GM23338 (cell line): ENCODE results near the gene M6PR. TPM values are rescaled to one million over a fixed set of nuclear protein-coding genes. Genes with fewer than 3 reads are reported as not detected.

Experiments
- ATAC-seq: fragments of 200-7000 bp; cut with Tn5 transposase; 3 replicates; pipeline ENCODE4 v1.9.1; 2020
- DNase-seq: peaks from one replicate; pipeline ENCODE4 v3.0.0-alpha.2; 2015; ENCODE audit warnings: low spot score
- H2AFZ ChIP-seq: fragments of 200-600 bp; sonication (generic); 2 replicates; pipeline ENCODE4 v1.8.0; 2016; ENCODE audit warnings: antibody characterized with exemption, mild to moderate bottlenecking, moderate library complexity
- H3F3A ChIP-seq: fragments of 200-600 bp; sonication (generic); replicated peaks from 2 replicates; pipeline ENCODE4 v1.8.0; 2017; ENCODE audit warnings: antibody characterized with exemption, mixed run types, low read depth
- H3K27ac ChIP-seq: fragments of 200-600 bp; sonication (generic); 2 replicates; pipeline ENCODE4 v1.6.1; 2016; ENCODE audit warnings: low read depth
- H3K27me3 ChIP-seq: fragments of 200-600 bp; sonication (generic); 2 replicates; pipeline ENCODE4 v1.8.0; 2016; ENCODE audit warnings: mild to moderate bottlenecking, mixed run types, moderate library complexity; ENCODE audit not compliant: insufficient read depth
- H3K36me3 ChIP-seq: fragments of 200-600 bp; sonication (generic); 2 replicates; pipeline ENCODE4 v1.8.0; 2016; ENCODE audit warnings: mild to moderate bottlenecking; ENCODE audit not compliant: insufficient read depth
- H3K4me1 ChIP-seq: fragments of 200-600 bp; sonication (generic); 2 replicates; pipeline ENCODE4 v1.8.0; 2016; ENCODE audit warnings: mild to moderate bottlenecking, moderate library complexity; ENCODE audit not compliant: insufficient read depth
- H3K4me2 ChIP-seq: fragments of 200-600 bp; sonication (generic); 2 replicates; pipeline ENCODE4 v1.7.1; 2017; ENCODE audit warnings: mixed run types
- H3K4me3 ChIP-seq: fragments of 200-600 bp; sonication (generic); 2 replicates; pipeline ENCODE4 v1.6.1; 2016; ENCODE audit warnings: mixed run types
- H3K79me2 ChIP-seq: fragments of 200-600 bp; sonication (generic); replicated peaks from 2 replicates; pipeline ENCODE4 v1.8.0; 2017; ENCODE audit warnings: mild to moderate bottlenecking; ENCODE audit not compliant: insufficient read depth
- H3K9me2 ChIP-seq: fragments of 200-600 bp; sonication (generic); 2 replicates; pipeline ENCODE4 v1.8.0; 2017; ENCODE audit not compliant: insufficient read depth
- H4K20me1 ChIP-seq: fragments of 200-600 bp; sonication (generic); replicated peaks from 2 replicates; pipeline ENCODE4 v1.8.0; 2017; ENCODE audit warnings: mild to moderate bottlenecking; ENCODE audit not compliant: insufficient read depth
- H3K27ac Mint-ChIP-seq: 2 replicates; pipeline ENCODE4 v1.8.0; 2020; ENCODE audit warnings: inconsistent platforms, mild to moderate bottlenecking, moderate library complexity, mixed read lengths
- H3K27me3 Mint-ChIP-seq: 3 replicates; pipeline ENCODE4 v1.8.0; 2022; ENCODE audit warnings: low read depth, mild to moderate bottlenecking, moderate library complexity, mixed read lengths, inconsistent platforms; ENCODE audit not compliant: insufficient read depth, poor library complexity
- H3K36me3 Mint-ChIP-seq: 3 replicates; pipeline ENCODE4 v1.8.0; 2021; ENCODE audit warnings: low read depth, mild to moderate bottlenecking, inconsistent platforms, moderate library complexity, mixed read lengths
- H3K4me1 Mint-ChIP-seq: 3 replicates; pipeline ENCODE4 v1.8.0; 2020; ENCODE audit warnings: mild to moderate bottlenecking, inconsistent platforms, mixed read lengths
- H3K4me3 Mint-ChIP-seq: 3 replicates; pipeline ENCODE4 v1.8.0; 2021; ENCODE audit warnings: moderate library complexity, mild to moderate bottlenecking, inconsistent platforms, mixed read lengths
- H3K9me3 Mint-ChIP-seq: 3 replicates; pipeline ENCODE4 v1.8.0; 2020; ENCODE audit warnings: moderate library complexity, mild to moderate bottlenecking, inconsistent platforms, mixed read lengths
- CREB1 ChIP-seq: fragments of 250-450 bp; sonication (Bioruptor Pico); IDR thresholded peaks from 2 replicates; pipeline ENCODE4 v1.5.0; 2020; ENCODE audit warnings: low read depth, mild to moderate bottlenecking, moderate library complexity
- CTCF ChIP-seq, 2 experiments: fragments of 200-600 bp in 1 of 2; sonication (generic) in 1 of 2; conservative IDR thresholded peaks; 2 replicates each; pipeline versions ENCODE4 v1.5.1 to v1.6.1; 2016 to 2017; ENCODE audit warnings: antibody characterized with exemption in 2 of 2, low read depth in 2 of 2, mild to moderate bottlenecking in 2 of 2, moderate library complexity in 1 of 2
- JUNB ChIP-seq: IDR thresholded peaks from one replicate; pipeline ENCODE4 v1.6.1; 2016; ENCODE audit warnings: antibody characterized with exemption; ENCODE audit not compliant: unreplicated experiment
- NANOG ChIP-seq: IDR thresholded peaks from 2 replicates; pipeline ENCODE4 v1.6.1; 2016; ENCODE audit warnings: antibody characterized with exemption, borderline replicate concordance
- REST ChIP-seq: IDR thresholded peaks from one replicate; pipeline ENCODE4 v1.6.1; 2018; ENCODE audit warnings: antibody characterized with exemption; ENCODE audit not compliant: unreplicated experiment
- STAT1 ChIP-seq: IDR thresholded peaks from one replicate; pipeline ENCODE4 v1.6.1; 2016; ENCODE audit warnings: antibody characterized with exemption; ENCODE audit not compliant: unreplicated experiment
- ZNF114 ChIP-seq: fragments of 250-450 bp; sonication (Bioruptor Pico); IDR thresholded peaks from 2 replicates; pipeline ENCODE4 v1.5.0; 2020; ENCODE audit warnings: mild to moderate bottlenecking, moderate library complexity
- ZNF331 ChIP-seq: fragments of 250-450 bp; sonication (Bioruptor Pico); IDR thresholded peaks from 2 replicates; pipeline ENCODE4 v1.5.0; 2020; ENCODE audit warnings: low read depth, mild to moderate bottlenecking, moderate library complexity
- ZNF462 ChIP-seq: fragments of 250-450 bp; sonication (Bioruptor Pico); IDR thresholded peaks from 2 replicates; pipeline ENCODE4 v1.5.0; 2020; ENCODE audit warnings: mild to moderate bottlenecking, moderate library complexity
- polyA plus RNA-seq: library from polyadenylated mRNA; unstranded; fragments of >200 nt; fragmentation: Nextera tagmentation; extraction: Ambion mirVana; gene quantifications from 2 replicates; pipeline ENCODE4 v1.2.1, GENCODE V29; 2016
- total RNA-seq: library from RNA; depleted of rRNA; stranded (reverse); fragments of >200 nt; shearing (Covaris generic); gene quantifications from 2 replicates; pipeline ENCODE4 v1.2.3, GENCODE V29; 2014
- TF ChIP-seq, protein P1 (sequence below): IDR thresholded peaks from 2 replicates; pipeline ENCODE4 v1.6.1; 2016; ENCODE audit warnings: antibody characterized with exemption

M6PR gene
- total and polyA plus RNA-seq, 2 experiments from 2014 or later: 103 to 147 TPM

- TF ChIP-seq ZNF462 (CRISPR knock-in tag): no peak
- no peak for TF ChIP-seq CREB1
- TF ChIP-seq NANOG: no peak
- TF ChIP-seq CTCF (conservative IDR thresholded peaks at IDR 0.05; ENCODE audit: low read depth in 2 of 2): no peak
- TF ChIP-seq JUNB: no peak
- no peak for TF ChIP-seq ZNF114 (CRISPR knock-in tag)
These were observed 1.7 kb downstream of the M6PR start (continued) for GRCh38 chr12:8947737-8948136.

- ATAC-seq: no peak
- peak overlapping the region; percentile 45; the same call in 1 of the 3 replicates for H3K4me3 Mint-ChIP-seq
These were observed 2.7 kb downstream of the M6PR start for GRCh38 chr12:8946733-8947132.

More at GRCh38 chr12:8946733-8947132, 2.7 kb downstream of the M6PR start:
- H3K4me1 ChIP-seq: peaks cover 12% of the 10 kb centered on the region; the same call in 1 of the 2 replicates
- no peak overlapping the region for H3K27ac ChIP-seq
- no peaks in the 10 kb centered on the region for H3K9me2 ChIP-seq
- DNase-seq: no peak
- Mint-ChIP-seq H3K27ac (no peak overlapping the region), H3K36me3 (peaks cover 48% of the 10 kb centered on the region), H3K27me3 (peaks cover 5% of the 10 kb centered on the region), H3K4me1 (peaks cover 14% of the 10 kb centered on the region), H3K9me3 (peaks cover 3% of the 10 kb centered on the region; the same call in 2 of the 3 replicates)
- H4K20me1 ChIP-seq: peaks cover 38% of the 10 kb centered on the region
- peaks cover 36% of the 10 kb centered on the region for H3K36me3 ChIP-seq
- H3F3A ChIP-seq: peaks cover 49% of the 10 kb centered on the region
- H3K27me3 ChIP-seq: no peaks in the 10 kb centered on the region
- TF ChIP-seq REST (no peak), NANOG (no peak), STAT1 (no peak), ZNF331 (no peak)
- TF ChIP-seq, protein P1, sequence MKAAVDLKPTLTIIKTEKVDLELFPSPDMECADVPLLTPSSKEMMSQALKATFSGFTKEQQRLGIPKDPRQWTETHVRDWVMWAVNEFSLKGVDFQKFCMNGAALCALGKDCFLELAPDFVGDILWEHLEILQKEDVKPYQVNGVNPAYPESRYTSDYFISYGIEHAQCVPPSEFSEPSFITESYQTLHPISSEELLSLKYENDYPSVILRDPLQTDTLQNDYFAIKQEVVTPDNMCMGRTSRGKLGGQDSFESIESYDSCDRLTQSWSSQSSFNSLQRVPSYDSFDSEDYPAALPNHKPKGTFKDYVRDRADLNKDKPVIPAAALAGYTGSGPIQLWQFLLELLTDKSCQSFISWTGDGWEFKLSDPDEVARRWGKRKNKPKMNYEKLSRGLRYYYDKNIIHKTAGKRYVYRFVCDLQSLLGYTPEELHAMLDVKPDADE: no peak
- 0 out of 2 replicates have a peak overlapping the region, but pooled peaks have one; percentile 95 for H3K4me2 ChIP-seq
- H2AFZ ChIP-seq: no peak overlapping the region
- 0 out of 2 replicates have a peak overlapping the region, but pooled peaks have one; percentile 8 for H3K4me3 ChIP-seq
- peaks cover 47% of the 10 kb centered on the region for H3K79me2 ChIP-seq
